Spleen (tissue), 7 donors: Measurements from ENCODE around the gene CMKLR1.

ENCODE experiments used
- POLR2AphosphoS5 ChIP-seq, 3 donors: sonication (generic); formaldehyde crosslinking; IDR thresholded peaks; one replicate each; pipeline ENCODE4 v1.5.1; 2017; ENCODE audit warnings: antibody characterized with exemption in 3 of 3
- TF ChIP-seq, protein P1 (sequence below), 11 experiments: fragments of 200-600 bp in 7 of 11; fragments of 450-650 bp in 4 of 11; sonication (generic) in 4 of 11; IDR thresholded peaks in 8 of 11; conservative IDR thresholded peaks in 3 of 11; 1 replicate in 7 of 11; 2 replicates in 4 of 11; pipeline versions ENCODE4 v1.4.0 to v1.8.0; 2016 to 2021; ENCODE audit warnings: antibody characterized with exemption in 11 of 11, inconsistent platforms in 4 of 11, mild to moderate bottlenecking in 1 of 11
- donor health status: DM: no; HTN: no; CAD: no; lungs with moderate emphysema.
- donor health status: DM: no; HTN: no; CAD: no.
- donor health status: DM: no; HTN: no; CAD: no.

DNA sequence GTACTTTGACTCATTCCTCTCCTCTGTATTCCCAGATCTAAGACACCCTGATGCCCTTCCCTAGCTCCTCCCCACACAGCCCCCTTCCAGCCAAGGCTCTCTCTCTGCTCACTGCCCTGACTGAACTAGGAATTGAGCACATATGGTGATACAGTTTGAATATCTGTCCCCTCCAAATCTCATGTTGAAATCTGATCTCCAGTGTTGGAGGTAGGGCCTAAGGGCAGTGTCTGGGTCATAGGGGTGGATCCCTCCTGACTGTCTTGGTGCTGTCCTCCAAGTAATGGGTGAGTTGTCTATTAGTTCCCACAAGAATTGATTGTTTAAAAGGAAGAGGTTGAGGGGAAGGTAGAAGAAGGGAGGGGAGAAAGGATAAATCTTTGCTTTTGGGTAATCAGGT lies 17.4 kb downstream of the CMKLR1 start:
- TF ChIP-seq, protein P1, sequence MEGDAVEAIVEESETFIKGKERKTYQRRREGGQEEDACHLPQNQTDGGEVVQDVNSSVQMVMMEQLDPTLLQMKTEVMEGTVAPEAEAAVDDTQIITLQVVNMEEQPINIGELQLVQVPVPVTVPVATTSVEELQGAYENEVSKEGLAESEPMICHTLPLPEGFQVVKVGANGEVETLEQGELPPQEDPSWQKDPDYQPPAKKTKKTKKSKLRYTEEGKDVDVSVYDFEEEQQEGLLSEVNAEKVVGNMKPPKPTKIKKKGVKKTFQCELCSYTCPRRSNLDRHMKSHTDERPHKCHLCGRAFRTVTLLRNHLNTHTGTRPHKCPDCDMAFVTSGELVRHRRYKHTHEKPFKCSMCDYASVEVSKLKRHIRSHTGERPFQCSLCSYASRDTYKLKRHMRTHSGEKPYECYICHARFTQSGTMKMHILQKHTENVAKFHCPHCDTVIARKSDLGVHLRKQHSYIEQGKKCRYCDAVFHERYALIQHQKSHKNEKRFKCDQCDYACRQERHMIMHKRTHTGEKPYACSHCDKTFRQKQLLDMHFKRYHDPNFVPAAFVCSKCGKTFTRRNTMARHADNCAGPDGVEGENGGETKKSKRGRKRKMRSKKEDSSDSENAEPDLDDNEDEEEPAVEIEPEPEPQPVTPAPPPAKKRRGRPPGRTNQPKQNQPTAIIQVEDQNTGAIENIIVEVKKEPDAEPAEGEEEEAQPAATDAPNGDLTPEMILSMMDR (IDR thresholded peaks at IDR 0.05 in 8 of 11, conservative IDR thresholded peaks at IDR 0.05 in 3 of 11) = no peak
- no peak for TF ChIP-seq POLR2AphosphoS5 (IDR thresholded peaks at IDR 0.05)
